K562 (cell line): ENCODE results near the gene FGF21. TPM values are rescaled to one million over a fixed set of nuclear protein-coding genes. Genes with fewer than 3 reads are reported as not detected.
A peak's percentile ranks its signal among the peaks of the same experiment; 100 is the strongest.

ENCODE experiments used
- ETV1 ChIP-seq: fragments of 450-650 bp; conservative IDR thresholded peaks from 2 replicates; pipeline ENCODE4 v1.6.1; 2016; ENCODE audit warnings: missing genetic modification characterization, control low read depth, low read depth, missing compliant biosample characterization
- LCOR ChIP-seq: sonication (generic); formaldehyde crosslinking; IDR thresholded peaks from 2 replicates; pipeline ENCODE4 v1.8.0; 2022; ENCODE audit warnings: mild to moderate bottlenecking, missing genetic modification reagents
- NR2C1 ChIP-seq, 2 experiments: fragments of 450-650 bp; IDR thresholded peaks; 2 replicates each; pipeline ENCODE4 v1.6.1; 2017; ENCODE audit warnings: mild to moderate bottlenecking in 2 of 2, antibody characterized with exemption in 1 of 2, inconsistent platforms in 1 of 2, missing compliant biosample characterization in 1 of 2, missing genetic modification characterization in 1 of 2
- RNF2 ChIP-seq: sonication (generic); IDR thresholded peaks from 2 replicates; pipeline ENCODE4 v1.6.1; 2016
- SETDB1 ChIP-seq: IDR thresholded peaks from one replicate; pipeline ENCODE4 v1.6.1; 2012; ENCODE audit warnings: low read length, control low read depth, inconsistent platforms
- SMAD2 ChIP-seq: fragments of 150-350 bp; IDR thresholded peaks from 2 replicates; pipeline ENCODE4 v1.6.1; 2014; ENCODE audit warnings: low read depth, mild to moderate bottlenecking, low read length
- YY1 ChIP-seq, 3 experiments: IDR thresholded peaks; 2 replicates each; pipeline ENCODE4 v1.6.1; 2011; ENCODE audit warnings: low read length in 2 of 3, mild to moderate bottlenecking in 2 of 3, moderate library complexity in 2 of 3, borderline replicate concordance in 1 of 3, control low read depth in 1 of 3, low read depth in 1 of 3; ENCODE audit not compliant: insufficient read depth in 3 of 3, insufficient replicate concordance in 2 of 3, control insufficient read depth in 1 of 3, insufficient read length in 1 of 3; ENCODE audit errors: extremely low read depth in 1 of 3
- ZFP1 ChIP-seq: fragments of 450-650 bp; formaldehyde crosslinking; IDR thresholded peaks from 2 replicates; pipeline ENCODE4 v1.4.0; 2020; ENCODE audit warnings: mild to moderate bottlenecking, mixed read lengths
- ZNF133 ChIP-seq: fragments of 250-450 bp; sonication (Bioruptor Pico); IDR thresholded peaks from 2 replicates; pipeline ENCODE4 v1.4.0; 2020; ENCODE audit warnings: mild to moderate bottlenecking
- ZNF143 ChIP-seq: sonication (generic); formaldehyde crosslinking; IDR thresholded peaks from 2 replicates; pipeline ENCODE4 v1.9.0; 2022; ENCODE audit warnings: mild to moderate bottlenecking, missing genetic modification reagents
- polyA plus RNA-seq, 8 experiments: library from polyadenylated mRNA; depleted of rRNA in 4 of 8; stranded (reverse) in 5 of 8; unstranded in 3 of 8; fragments of >200 nt; fragmentation: Nextera tagmentation in 2 of 8; fragmentation: Illumina TruSeq in 1 of 8; extraction: Ambion mirVana in 2 of 8; extraction: Trizol in 1 of 8; gene quantifications; 2 replicates each; pipeline versions ENCODE4 v1.2.1 to v1.2.3, GENCODE V29; 2011 to 2014; ENCODE audit warnings: inconsistent platforms in 1 of 8, missing spikeins in 1 of 8
- total RNA-seq, 7 experiments: library from RNA; depleted of rRNA in 6 of 7; stranded (reverse); fragments of >200 nt in 6 of 7; fragmentation: Illumina TruSeq in 2 of 7; extraction: Trizol in 2 of 7; gene quantifications; 2 replicates each; pipeline versions ENCODE4 v1.2.1 to v1.2.3, GENCODE V29; 2011 to 2021; ENCODE audit warnings: low replicate concordance in 1 of 7
- TF ChIP-seq, protein P1 (sequence below): fragments of 250-450 bp; sonication (Bioruptor Pico); IDR thresholded peaks from 2 replicates; pipeline ENCODE4 v1.8.0; 2021; ENCODE audit warnings: borderline replicate concordance, mild to moderate bottlenecking, moderate library complexity; ENCODE audit not compliant: poor library complexity, severe bottlenecking
- TF ChIP-seq, protein P2 (sequence below), 2 experiments: fragments of 450-650 bp in 1 of 2; sonication (generic) in 1 of 2; formaldehyde crosslinking in 1 of 2; IDR thresholded peaks in 1 of 2; conservative IDR thresholded peaks in 1 of 2; 2 replicates each; pipeline versions ENCODE4 v1.6.1 to v1.8.1; 2016 to 2023; ENCODE audit warnings: mild to moderate bottlenecking in 2 of 2, moderate library complexity in 2 of 2, inconsistent platforms in 1 of 2, missing genetic modification reagents in 1 of 2
- TF ChIP-seq, protein P3 (sequence below): fragments of 450-650 bp; IDR thresholded peaks from 2 replicates; pipeline ENCODE4 v1.6.1; 2017; ENCODE audit warnings: antibody characterized with exemption

FGF21 gene
- total and polyA plus RNA-seq, 9 of the 15 experiments (the other 6 are each of a cell fraction or from before 2014, with no cell fraction given): 0.04 to 0.77 (median 0.09) TPM; not detected in 6

DNA sequence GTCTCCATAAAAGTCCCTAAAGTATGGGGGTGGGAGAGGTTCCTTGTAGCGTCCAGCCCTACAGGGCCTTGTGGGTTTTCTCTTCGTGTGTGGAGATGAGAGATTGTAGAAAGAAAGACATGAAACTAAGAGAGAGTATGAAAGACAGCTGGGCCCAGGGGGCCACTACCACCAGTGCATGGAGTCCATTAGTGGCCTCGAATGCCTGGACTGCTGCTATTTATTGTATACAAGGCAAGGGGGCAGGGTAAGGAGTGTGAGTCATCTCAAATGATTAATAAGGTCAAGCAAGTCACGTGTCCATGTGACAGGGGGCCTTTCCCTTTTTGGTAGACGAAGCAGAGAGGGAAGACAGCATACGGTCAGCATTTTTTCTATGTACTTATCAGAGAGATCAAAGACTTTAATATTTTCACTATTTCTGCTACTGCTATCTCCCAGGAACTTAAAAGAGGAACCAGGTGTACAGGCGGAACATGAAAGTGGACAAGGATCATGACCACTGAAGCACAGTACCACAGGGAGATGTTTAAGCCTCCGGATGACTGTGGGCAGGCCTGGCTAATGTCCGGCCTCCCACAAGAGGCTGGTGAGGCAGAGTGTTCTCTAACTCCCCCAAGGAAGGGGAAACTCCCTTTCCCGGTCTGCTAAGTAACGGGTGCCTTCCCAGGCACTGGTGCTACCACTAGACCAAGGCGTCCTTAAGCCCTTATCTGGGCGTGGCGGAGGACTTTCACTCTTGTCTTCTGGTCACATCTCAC, 25.5 kb downstream of the FGF21 start (continued):
- TF ChIP-seq RNF2 (no peak; the same call in none of the 2 replicates), NR2C1 (IDR thresholded peaks at IDR 0.05) (peak; percentile 83), NR2C1 (tag; IDR thresholded peaks at IDR 0.05) (peak; percentile 79), ZFP1 (CRISPR knock-in tag) (no peak), ETV1 (tag) (peak; percentile 54), ZNF133 (CRISPR knock-in tag) (no peak), SMAD2 (no peak), ZNF143 (CRISPR knock-in tag) (no peak), SETDB1 (no peak), LCOR (peak; percentile 76; the same call in 1 of the 2 replicates), YY1 (IDR thresholded peaks at IDR 0.05; ENCODE audit: borderline replicate concordance in 1 of 3, control insufficient read depth in 1 of 3, extremely low read depth in 1 of 3, insufficient read depth in 3 of 3, insufficient read length in 1 of 3, insufficient replicate concordance in 2 of 3, low read depth in 1 of 3, low read length in 2 of 3) (peak in 1 of 3 experiments; percentile 73)
- TF ChIP-seq, protein P1, sequence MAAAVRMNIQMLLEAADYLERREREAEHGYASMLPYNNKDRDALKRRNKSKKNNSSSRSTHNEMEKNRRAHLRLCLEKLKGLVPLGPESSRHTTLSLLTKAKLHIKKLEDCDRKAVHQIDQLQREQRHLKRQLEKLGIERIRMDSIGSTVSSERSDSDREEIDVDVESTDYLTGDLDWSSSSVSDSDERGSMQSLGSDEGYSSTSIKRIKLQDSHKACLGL (CRISPR knock-in tag): no peak
- TF ChIP-seq, protein P2, sequence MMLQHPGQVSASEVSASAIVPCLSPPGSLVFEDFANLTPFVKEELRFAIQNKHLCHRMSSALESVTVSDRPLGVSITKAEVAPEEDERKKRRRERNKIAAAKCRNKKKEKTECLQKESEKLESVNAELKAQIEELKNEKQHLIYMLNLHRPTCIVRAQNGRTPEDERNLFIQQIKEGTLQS (IDR thresholded peaks at IDR 0.05): peak; percentile 98
- TF ChIP-seq, protein P2 (CRISPR knock-in tag; conservative IDR thresholded peaks at IDR 0.05): peak; percentile 87
- TF ChIP-seq, protein P3, sequence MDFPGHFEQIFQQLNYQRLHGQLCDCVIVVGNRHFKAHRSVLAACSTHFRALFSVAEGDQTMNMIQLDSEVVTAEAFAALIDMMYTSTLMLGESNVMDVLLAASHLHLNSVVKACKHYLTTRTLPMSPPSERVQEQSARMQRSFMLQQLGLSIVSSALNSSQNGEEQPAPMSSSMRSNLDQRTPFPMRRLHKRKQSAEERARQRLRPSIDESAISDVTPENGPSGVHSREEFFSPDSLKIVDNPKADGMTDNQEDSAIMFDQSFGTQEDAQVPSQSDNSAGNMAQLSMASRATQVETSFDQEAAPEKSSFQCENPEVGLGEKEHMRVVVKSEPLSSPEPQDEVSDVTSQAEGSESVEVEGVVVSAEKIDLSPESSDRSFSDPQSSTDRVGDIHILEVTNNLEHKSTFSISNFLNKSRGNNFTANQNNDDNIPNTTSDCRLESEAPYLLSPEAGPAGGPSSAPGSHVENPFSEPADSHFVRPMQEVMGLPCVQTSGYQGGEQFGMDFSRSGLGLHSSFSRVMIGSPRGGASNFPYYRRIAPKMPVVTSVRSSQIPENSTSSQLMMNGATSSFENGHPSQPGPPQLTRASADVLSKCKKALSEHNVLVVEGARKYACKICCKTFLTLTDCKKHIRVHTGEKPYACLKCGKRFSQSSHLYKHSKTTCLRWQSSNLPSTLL: no peak
